Fibroblast of peridontal ligament (primary cell): ENCODE data around the gene SECTM1.

ENCODE experiments used
- DNase-seq: peaks from one replicate; pipeline ENCODE4 v3.0.0-alpha.2; 2010; ENCODE audit errors: extremely low read depth

The SECTM1 gene

DNA sequence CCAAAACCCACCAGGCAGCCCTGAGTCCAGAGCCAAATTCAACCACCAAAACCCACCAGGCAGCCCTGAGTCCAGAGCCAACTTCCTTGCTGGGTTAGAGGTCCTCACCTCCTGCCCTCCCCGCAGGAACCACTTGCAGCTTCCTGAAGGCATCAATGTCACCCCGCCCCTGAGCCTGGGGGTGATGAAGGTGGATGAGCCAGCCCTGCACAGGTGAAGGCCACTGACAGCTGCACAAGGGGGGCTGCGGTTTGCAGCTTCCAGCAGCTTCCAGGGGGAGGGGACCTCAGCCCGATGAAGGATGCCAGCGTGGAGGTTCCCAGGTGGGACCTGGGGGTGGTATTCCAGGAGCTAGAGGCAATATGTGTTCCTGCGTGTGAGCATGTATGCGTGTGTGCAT is 52.5 kb downstream of the SECTM1 start:
- no peak for DNase-seq

DNA sequence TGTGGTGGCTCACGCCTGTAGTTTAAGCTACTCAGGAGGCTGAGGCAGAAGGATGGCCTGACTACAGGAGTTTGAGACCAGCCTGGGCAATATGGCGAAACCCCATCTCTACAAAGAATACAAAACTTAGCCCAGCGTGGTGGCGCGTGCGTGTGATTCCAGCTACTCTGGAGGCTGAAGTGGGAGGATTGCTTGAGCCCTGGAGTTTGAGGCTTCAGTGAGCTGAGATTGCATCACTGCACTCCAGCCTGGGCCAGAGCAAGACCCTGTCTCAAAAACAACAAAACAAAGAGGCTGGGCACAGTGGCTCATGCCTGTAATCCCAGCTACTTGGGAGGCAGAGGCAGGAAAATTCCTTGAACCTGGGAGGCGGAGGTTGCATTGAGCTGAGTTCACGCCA is 53.0 kb downstream of the SECTM1 start:
- no peak for DNase-seq

DNA sequence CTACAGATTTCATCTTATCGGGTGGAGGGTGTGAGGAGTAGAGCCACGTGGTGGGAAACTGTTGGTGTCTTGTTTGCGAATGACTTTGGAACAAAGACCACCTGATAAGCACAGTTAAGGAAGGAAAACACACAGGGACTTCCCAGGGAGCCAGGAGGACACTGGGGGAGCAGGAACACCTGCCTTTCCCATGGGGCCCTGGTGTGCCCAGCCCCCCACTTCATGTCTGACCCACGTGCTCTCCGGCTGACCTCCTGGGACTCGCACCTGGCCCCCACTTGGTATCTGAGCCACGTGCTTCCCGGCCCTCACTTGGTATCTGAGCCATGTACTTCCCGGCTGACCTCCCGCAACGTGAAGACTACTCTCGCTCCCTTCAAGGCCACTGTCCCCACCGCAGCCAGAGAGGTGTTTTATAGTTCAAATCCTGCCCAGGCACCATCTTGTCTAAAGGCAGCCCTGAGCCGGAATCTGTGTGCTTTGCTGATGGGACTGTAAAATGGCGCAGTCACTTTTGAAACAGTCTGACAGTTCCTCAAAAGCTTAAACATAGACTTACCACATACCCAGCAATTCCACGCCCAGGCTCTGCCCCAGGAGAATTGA is 54.7 kb downstream of the SECTM1 start:
- DNase-seq = no peak

DNA sequence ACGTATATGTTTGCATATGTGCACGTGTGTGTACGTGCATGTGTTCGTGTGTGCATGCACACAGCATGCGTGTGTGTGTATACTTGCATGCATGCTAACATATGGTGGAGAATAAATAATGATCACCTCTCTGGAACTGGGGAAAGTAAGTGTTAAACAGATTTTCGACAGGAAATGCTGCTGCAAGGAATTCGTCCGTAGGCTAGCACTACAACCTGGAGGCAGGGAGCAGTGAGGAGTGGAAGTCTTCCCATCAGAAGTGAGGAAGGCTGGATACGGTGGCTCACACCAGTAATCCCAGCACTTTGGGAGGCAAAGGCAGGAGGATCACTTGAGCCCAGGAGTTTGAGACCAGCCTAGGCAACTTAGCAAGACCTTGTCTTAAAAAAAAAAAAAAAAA is 55.3 kb downstream of the SECTM1 start:
- no peak for DNase-seq

DNA sequence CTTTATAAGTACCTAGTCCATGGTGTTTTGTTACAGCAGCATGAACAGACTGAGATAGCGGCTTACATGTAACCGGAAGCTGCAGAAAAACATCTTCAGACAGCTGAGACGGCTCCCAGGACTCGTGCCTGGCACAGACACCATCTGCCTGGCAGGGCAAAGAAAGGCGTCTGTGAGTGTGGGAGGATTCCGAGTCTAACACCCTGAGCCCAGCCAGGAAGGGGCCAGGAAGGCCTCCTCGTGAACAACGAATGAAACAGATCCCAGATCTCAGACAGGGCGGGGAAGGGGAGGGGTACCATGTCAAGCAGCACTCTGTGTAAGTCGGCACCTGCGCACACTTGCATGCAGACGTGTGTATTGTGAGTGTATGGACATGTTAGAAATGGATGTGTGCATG is 55.7 kb downstream of the SECTM1 start:
- no peak for DNase-seq

DNA sequence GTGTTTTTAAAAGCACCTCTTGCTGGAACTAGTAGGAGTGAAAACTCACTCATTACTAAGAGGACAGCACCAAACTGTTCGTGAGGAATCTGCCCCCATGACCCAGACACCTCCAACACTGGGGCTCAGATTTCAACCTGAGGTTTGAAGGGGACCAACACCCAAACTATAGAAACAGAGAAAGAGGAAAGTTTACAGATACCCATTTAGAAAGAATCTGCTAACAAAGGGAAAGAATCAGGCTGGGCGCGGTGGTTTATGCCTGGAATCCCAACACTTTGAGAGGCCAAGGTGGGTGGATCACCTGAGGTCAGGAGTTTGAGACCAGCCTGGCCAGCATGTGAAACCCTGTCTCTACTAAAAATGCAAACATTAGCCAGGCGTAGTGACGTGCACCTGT is 56.6 kb downstream of the SECTM1 start:
- no peak for DNase-seq

DNA sequence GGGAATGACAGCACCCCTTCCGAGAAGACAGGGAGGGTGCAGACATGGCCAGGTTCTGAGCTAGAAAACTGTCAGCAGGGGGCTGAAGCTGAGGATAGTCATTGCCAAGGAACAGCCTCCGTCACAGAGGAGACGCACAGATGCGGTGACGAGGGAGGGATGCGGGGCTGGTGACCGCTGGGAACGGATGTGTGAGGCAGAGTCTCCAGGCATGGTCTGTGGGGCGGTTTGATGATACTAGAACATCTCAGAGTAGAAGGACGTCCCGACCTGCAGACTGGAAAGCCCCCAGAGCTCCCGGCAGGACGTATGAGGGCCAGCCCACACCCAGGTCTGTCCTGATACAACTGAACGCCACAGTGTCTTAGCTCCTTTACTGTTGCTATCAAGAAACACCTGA is 58.2 kb downstream of the SECTM1 start:
- DNase-seq = no peak

DNA sequence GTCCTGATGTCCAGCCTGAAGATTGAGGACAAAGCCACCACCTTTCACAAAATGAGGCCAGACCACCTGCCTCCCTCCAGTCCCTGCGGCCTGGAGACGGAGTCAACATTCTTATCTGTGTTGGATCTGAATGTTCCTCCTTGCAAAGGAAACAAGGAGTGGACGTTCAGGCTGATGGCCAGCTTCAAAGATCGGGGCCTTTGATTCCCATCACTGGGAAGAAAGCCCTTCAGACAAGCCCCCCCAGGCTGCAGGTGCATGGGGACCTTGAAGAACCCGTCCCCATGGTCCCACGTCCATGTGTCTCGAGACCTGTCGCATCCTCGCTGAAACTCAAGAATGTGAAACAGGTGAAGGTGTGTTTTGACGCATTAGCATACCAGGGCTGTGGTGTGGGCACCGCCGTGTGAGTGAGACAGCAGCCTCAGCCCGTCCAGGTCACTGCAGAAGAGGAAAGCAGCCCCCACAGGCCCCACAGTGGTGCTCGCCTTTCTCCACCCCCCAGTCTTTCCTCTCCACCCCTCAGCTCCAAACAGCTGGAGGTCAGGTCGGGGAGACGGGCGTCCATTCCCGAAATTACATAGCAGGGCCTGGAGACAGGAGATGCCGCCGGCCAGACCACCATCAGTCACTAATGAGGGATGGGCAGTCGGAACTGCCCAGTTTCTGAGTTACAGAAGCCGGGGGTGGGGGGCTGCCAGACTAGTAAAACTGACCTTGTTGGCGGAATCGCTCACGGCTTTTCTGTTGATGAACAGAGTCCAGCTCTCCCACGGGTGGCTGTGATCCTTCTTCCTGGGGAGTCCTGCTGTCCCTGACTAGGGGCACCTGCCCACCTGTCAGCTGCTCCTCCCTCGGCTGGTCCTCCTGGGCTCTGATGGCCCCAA is 59.2 kb downstream of the SECTM1 start:
- no peak for DNase-seq

DNA sequence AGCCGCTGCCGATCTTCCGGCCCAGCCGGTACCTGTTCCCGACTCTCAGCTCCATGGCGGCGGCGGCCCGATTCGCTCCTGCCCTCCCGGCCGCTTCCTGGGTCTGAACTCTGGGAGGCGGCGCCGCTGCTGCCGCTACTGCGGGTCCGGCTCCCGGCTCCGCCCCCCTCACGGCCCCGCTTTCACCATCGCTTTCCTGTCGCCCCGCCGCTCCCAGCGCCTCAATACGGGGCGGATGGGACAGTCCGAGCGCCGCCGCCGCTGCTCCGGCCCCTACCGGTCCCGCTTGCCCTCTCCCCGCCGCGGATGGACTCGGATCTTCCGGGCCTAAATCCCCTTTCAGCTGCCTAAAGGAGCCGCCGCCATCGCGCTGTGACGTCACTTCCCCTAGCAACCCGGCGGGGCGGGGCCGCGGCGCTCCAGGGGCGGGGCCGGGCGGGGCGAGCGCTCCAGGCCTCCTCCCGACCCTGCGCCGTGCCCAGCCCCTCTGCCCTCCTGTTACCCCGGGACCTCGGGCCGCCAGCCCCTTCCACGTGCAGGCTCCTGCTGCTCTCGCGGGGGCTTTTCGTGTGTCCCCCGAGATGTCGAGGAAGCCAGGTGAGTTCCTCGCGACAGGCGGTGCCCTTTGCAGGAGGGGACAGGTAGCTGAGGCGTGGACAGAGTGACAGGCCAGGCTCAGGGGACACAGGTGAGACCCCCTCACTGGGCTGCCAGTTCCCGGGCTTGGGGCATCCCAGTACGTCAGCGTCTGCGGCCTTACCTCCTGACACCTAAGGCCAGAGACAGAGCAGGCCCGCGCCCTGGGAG is 60.0 kb downstream of the SECTM1 start, which contains the start of gene CSNK1D:
CSNK1D (minus strand) TSS at position 374 of the 807 bp plus-strand sequence; CDS start at position 55, 319 bp downstream.
- peak; percentile 78 for DNase-seq

DNA sequence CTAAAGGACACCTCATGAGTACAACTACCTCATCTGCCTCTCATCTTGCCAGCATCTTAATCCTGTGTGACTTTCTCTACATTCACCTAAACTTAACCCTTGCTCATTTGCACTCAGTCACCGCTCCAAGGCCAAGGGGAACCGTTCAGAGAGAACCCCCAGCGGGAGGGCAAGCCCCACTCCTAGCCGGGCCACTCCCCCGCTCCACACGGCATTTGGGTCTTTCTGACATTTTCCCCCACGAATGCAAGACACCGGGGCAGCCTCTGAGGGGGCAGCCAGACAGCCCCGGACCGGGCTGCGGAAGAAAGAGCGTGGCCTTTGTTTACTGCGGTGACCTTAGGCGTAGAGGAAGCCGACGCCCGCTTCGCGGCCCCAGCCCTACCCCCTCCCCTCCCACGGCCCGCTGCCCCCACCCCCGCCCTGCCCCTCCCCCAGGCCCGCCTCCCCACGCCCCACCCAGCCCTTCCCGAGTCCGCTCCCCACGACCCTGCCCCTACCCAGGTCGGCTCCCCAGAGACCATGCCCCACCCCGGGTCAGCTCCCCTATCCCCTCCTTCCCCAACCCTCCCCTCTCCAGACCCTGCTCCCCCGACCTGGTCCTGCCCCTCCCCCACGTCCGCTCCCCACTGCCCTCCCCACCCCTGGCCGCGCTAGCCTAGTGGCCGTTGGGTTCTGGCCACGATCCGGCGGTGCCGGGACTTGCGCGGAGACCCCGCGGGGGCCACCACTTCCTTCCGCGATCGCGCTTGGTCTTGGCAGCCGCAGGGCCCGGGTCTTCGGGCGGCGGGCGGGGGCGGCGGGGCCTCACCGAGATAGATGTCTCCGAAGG is 60.9 kb downstream of the SECTM1 start:
- no peak for DNase-seq

DNA sequence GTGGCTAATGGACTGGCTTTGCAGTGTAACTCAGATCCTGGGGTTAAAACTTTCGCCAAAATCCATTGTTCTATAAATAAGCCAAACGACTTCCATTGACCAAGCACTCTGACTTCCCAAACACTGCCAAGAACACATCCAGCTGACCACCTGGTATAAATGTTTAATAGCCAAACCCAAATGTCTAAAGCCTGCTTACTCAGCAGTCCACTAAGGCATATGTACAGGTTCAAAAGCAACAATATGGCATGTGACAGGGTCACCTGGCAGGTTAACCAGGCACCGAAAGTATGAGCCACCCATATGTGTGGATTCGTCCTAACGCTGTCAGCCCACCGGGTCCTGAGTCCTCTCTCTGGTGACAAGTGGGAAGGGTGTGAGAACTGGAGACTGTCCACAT is 62.2 kb downstream of the SECTM1 start:
- no peak for DNase-seq
